GM23338 (cell line): ENCODE data around the gene DYRK3. TPM values are rescaled to one million over a fixed set of nuclear protein-coding genes. Genes with fewer than 3 reads are reported as not detected.

Experiments
- ATAC-seq: fragments of 200-7000 bp; cut with Tn5 transposase; 3 replicates; pipeline ENCODE4 v1.9.1; 2020
- DNase-seq: peaks from one replicate; pipeline ENCODE4 v3.0.0-alpha.2; 2015; ENCODE audit warnings: low spot score
- H2AFZ ChIP-seq: fragments of 200-600 bp; sonication (generic); 2 replicates; pipeline ENCODE4 v1.8.0; 2016; ENCODE audit warnings: antibody characterized with exemption, mild to moderate bottlenecking, moderate library complexity
- H3F3A ChIP-seq: fragments of 200-600 bp; sonication (generic); replicated peaks from 2 replicates; pipeline ENCODE4 v1.8.0; 2017; ENCODE audit warnings: antibody characterized with exemption, mixed run types, low read depth
- H3K27ac ChIP-seq: fragments of 200-600 bp; sonication (generic); 2 replicates; pipeline ENCODE4 v1.6.1; 2016; ENCODE audit warnings: low read depth
- H3K27me3 ChIP-seq: fragments of 200-600 bp; sonication (generic); 2 replicates; pipeline ENCODE4 v1.8.0; 2016; ENCODE audit warnings: mild to moderate bottlenecking, mixed run types, moderate library complexity; ENCODE audit not compliant: insufficient read depth
- H3K36me3 ChIP-seq: fragments of 200-600 bp; sonication (generic); 2 replicates; pipeline ENCODE4 v1.8.0; 2016; ENCODE audit warnings: mild to moderate bottlenecking; ENCODE audit not compliant: insufficient read depth
- H3K4me1 ChIP-seq: fragments of 200-600 bp; sonication (generic); 2 replicates; pipeline ENCODE4 v1.8.0; 2016; ENCODE audit warnings: mild to moderate bottlenecking, moderate library complexity; ENCODE audit not compliant: insufficient read depth
- H3K4me2 ChIP-seq: fragments of 200-600 bp; sonication (generic); 2 replicates; pipeline ENCODE4 v1.7.1; 2017; ENCODE audit warnings: mixed run types
- H3K4me3 ChIP-seq: fragments of 200-600 bp; sonication (generic); 2 replicates; pipeline ENCODE4 v1.6.1; 2016; ENCODE audit warnings: mixed run types
- H3K79me2 ChIP-seq: fragments of 200-600 bp; sonication (generic); replicated peaks from 2 replicates; pipeline ENCODE4 v1.8.0; 2017; ENCODE audit warnings: mild to moderate bottlenecking; ENCODE audit not compliant: insufficient read depth
- H3K9me2 ChIP-seq: fragments of 200-600 bp; sonication (generic); 2 replicates; pipeline ENCODE4 v1.8.0; 2017; ENCODE audit not compliant: insufficient read depth
- H4K20me1 ChIP-seq: fragments of 200-600 bp; sonication (generic); replicated peaks from 2 replicates; pipeline ENCODE4 v1.8.0; 2017; ENCODE audit warnings: mild to moderate bottlenecking; ENCODE audit not compliant: insufficient read depth
- H3K27ac Mint-ChIP-seq: 2 replicates; pipeline ENCODE4 v1.8.0; 2020; ENCODE audit warnings: inconsistent platforms, mild to moderate bottlenecking, moderate library complexity, mixed read lengths
- H3K27me3 Mint-ChIP-seq: 3 replicates; pipeline ENCODE4 v1.8.0; 2022; ENCODE audit warnings: low read depth, mild to moderate bottlenecking, moderate library complexity, mixed read lengths, inconsistent platforms; ENCODE audit not compliant: insufficient read depth, poor library complexity
- H3K36me3 Mint-ChIP-seq: 3 replicates; pipeline ENCODE4 v1.8.0; 2021; ENCODE audit warnings: low read depth, mild to moderate bottlenecking, inconsistent platforms, moderate library complexity, mixed read lengths
- H3K4me1 Mint-ChIP-seq: 3 replicates; pipeline ENCODE4 v1.8.0; 2020; ENCODE audit warnings: mild to moderate bottlenecking, inconsistent platforms, mixed read lengths
- H3K4me3 Mint-ChIP-seq: 3 replicates; pipeline ENCODE4 v1.8.0; 2021; ENCODE audit warnings: moderate library complexity, mild to moderate bottlenecking, inconsistent platforms, mixed read lengths
- H3K9me3 Mint-ChIP-seq: 3 replicates; pipeline ENCODE4 v1.8.0; 2020; ENCODE audit warnings: moderate library complexity, mild to moderate bottlenecking, inconsistent platforms, mixed read lengths
- CREB1 ChIP-seq: fragments of 250-450 bp; sonication (Bioruptor Pico); IDR thresholded peaks from 2 replicates; pipeline ENCODE4 v1.5.0; 2020; ENCODE audit warnings: low read depth, mild to moderate bottlenecking, moderate library complexity
- EZH2 ChIP-seq: fragments of 200-600 bp; sonication (generic); IDR thresholded peaks from one replicate; pipeline ENCODE4 v1.8.0; 2017; ENCODE audit warnings: antibody characterized with exemption, mild to moderate bottlenecking, low read depth; ENCODE audit not compliant: unreplicated experiment
- JUNB ChIP-seq: IDR thresholded peaks from one replicate; pipeline ENCODE4 v1.6.1; 2016; ENCODE audit warnings: antibody characterized with exemption; ENCODE audit not compliant: unreplicated experiment
- POLR2AphosphoS5 ChIP-seq: IDR thresholded peaks from 2 replicates; pipeline ENCODE4 v1.6.1; 2016; ENCODE audit warnings: antibody characterized with exemption, low read depth
- ZNF331 ChIP-seq: fragments of 250-450 bp; sonication (Bioruptor Pico); IDR thresholded peaks from 2 replicates; pipeline ENCODE4 v1.5.0; 2020; ENCODE audit warnings: low read depth, mild to moderate bottlenecking, moderate library complexity
- ZNF462 ChIP-seq: fragments of 250-450 bp; sonication (Bioruptor Pico); IDR thresholded peaks from 2 replicates; pipeline ENCODE4 v1.5.0; 2020; ENCODE audit warnings: mild to moderate bottlenecking, moderate library complexity
- long read RNA-seq: library from polyadenylated mRNA; unstranded; transcript quantifications from one replicate; pipeline ENCODE4 v2.0.0, GENCODE V29; 2020; ENCODE audit not compliant: unreplicated experiment
- polyA plus RNA-seq: library from polyadenylated mRNA; unstranded; fragments of >200 nt; fragmentation: Nextera tagmentation; extraction: Ambion mirVana; gene quantifications from 2 replicates; pipeline ENCODE4 v1.2.1, GENCODE V29; 2016
- total RNA-seq: library from RNA; depleted of rRNA; stranded (reverse); fragments of >200 nt; shearing (Covaris generic); gene quantifications from 2 replicates; pipeline ENCODE4 v1.2.3, GENCODE V29; 2014; rRNA removed
- TF ChIP-seq, protein P1 (sequence below), 2 experiments: fragments of 200-600 bp in 1 of 2; sonication (generic) in 1 of 2; conservative IDR thresholded peaks; 2 replicates each; pipeline versions ENCODE4 v1.5.1 to v1.6.1; 2016 to 2017; ENCODE audit warnings: antibody characterized with exemption in 2 of 2, low read depth in 2 of 2, mild to moderate bottlenecking in 2 of 2, moderate library complexity in 1 of 2

The DYRK3 gene
- total RNA-seq (8.5 and 9.5 TPM in 2 replicates), polyA plus RNA-seq (1.8 and 2.9 TPM in 2 replicates)
- long read RNA-seq, partial matches to known transcripts: 1 of 1 reads
- long read RNA-seq, other reads (novel, unspliced or antisense): 0 of 1 reads

- Mint-ChIP-seq H3K27me3 (peaks cover 6% of the 10 kb centered on the region), H3K4me3 (peak within 1 kb of the TSS; percentile 81), H3K36me3 (no peaks in the 10 kb centered on the region; the same call in 2 of the 3 replicates), H3K27ac (peak within 1 kb of the TSS; percentile 91), H3K9me3 (no peaks in the 10 kb centered on the region; the same call in 2 of the 3 replicates), H3K4me1 (peaks cover 28% of the 10 kb centered on the region)
- DNase-seq (peak; percentile 95), ATAC-seq (peak; percentile 90)
- peak within 1 kb of the TSS; percentile 98 for H2AFZ ChIP-seq
- H3K27me3 ChIP-seq: peaks cover 21% of the 10 kb centered on the region
- no peaks in the 10 kb centered on the region for H4K20me1 ChIP-seq
- H3F3A ChIP-seq: peaks cover 10% of the 10 kb centered on the region
- peaks cover 24% of the 10 kb centered on the region for H3K4me1 ChIP-seq
- no peaks in the 10 kb centered on the region for H3K36me3 ChIP-seq
- H3K4me2 ChIP-seq: peak within 1 kb of the TSS; percentile 99
- no peaks in the 10 kb centered on the region for H3K79me2 ChIP-seq
- H3K9me2 ChIP-seq: no peaks in the 10 kb centered on the region
- peak within 1 kb of the TSS; percentile 90 for H3K4me3 ChIP-seq
- peak within 1 kb of the TSS; percentile 52; the same call in 1 of the 2 replicates for H3K27ac ChIP-seq
- TF ChIP-seq EZH2 (no peak), JUNB (no peak), POLR2AphosphoS5 (peak; percentile 94), CREB1 (CRISPR knock-in tag) (peak; percentile 77; the same call in 1 of the 2 replicates), ZNF462 (CRISPR knock-in tag) (no peak), ZNF331 (CRISPR knock-in tag) (no peak)
- TF ChIP-seq, protein P1, sequence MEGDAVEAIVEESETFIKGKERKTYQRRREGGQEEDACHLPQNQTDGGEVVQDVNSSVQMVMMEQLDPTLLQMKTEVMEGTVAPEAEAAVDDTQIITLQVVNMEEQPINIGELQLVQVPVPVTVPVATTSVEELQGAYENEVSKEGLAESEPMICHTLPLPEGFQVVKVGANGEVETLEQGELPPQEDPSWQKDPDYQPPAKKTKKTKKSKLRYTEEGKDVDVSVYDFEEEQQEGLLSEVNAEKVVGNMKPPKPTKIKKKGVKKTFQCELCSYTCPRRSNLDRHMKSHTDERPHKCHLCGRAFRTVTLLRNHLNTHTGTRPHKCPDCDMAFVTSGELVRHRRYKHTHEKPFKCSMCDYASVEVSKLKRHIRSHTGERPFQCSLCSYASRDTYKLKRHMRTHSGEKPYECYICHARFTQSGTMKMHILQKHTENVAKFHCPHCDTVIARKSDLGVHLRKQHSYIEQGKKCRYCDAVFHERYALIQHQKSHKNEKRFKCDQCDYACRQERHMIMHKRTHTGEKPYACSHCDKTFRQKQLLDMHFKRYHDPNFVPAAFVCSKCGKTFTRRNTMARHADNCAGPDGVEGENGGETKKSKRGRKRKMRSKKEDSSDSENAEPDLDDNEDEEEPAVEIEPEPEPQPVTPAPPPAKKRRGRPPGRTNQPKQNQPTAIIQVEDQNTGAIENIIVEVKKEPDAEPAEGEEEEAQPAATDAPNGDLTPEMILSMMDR (conservative IDR thresholded peaks at IDR 0.05; ENCODE audit: low read depth in 2 of 2): 0 out of 4 replicates have a peak, but pooled peaks of 1 of the 2 experiments have one; percentile 0
Measured at GRCh38 chr1:206635080-206635977, at the start of gene DYRK3. Gene DYRK3, plus strand, starts transcription at chr1:206635536. Its CDS starts 168 bp downstream, at chr1:206635704.
